GM12865 (cell line): Measurements from ENCODE around the gene GZMA.

ENCODE experiments used
- DNase-seq: peaks from one replicate; pipeline ENCODE4 v3.0.0; 2010; ENCODE audit warnings: low read depth
- H3K4me3 ChIP-seq: 2 replicates; pipeline ENCODE4 v1.5.1; 2011; ENCODE audit warnings: mild to moderate bottlenecking, low read depth, low read length, control low read depth
- TF ChIP-seq, protein P1 (sequence below): IDR thresholded peaks from 2 replicates; pipeline ENCODE4 v1.5.1; 2011; ENCODE audit warnings: low read length, control low read depth, low read depth, inconsistent platforms; ENCODE audit not compliant: insufficient read depth; ENCODE audit errors: missing control alignments

GZMA gene

DNA sequence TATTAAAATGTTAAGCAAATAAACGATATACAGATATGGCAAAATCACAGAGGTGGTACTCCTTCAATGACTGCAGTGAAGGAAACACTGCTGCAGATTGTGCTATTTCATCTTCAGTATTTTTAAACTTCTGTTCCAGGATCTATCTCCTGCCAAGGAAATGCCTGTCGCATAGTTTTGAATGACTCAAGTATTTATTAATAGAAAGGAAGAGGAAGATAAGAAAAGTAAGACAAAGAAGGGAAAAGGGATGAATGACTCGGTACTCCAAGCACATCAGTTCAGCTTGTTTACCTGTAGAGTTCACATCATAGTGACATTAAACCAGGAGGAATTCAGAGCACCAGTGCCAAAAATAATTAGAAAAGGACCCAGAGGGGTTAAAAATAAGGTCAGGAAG lies 52.4 kb downstream of the GZMA start:
- H3K4me3 ChIP-seq = no peak overlapping the region
- TF ChIP-seq, protein P1, sequence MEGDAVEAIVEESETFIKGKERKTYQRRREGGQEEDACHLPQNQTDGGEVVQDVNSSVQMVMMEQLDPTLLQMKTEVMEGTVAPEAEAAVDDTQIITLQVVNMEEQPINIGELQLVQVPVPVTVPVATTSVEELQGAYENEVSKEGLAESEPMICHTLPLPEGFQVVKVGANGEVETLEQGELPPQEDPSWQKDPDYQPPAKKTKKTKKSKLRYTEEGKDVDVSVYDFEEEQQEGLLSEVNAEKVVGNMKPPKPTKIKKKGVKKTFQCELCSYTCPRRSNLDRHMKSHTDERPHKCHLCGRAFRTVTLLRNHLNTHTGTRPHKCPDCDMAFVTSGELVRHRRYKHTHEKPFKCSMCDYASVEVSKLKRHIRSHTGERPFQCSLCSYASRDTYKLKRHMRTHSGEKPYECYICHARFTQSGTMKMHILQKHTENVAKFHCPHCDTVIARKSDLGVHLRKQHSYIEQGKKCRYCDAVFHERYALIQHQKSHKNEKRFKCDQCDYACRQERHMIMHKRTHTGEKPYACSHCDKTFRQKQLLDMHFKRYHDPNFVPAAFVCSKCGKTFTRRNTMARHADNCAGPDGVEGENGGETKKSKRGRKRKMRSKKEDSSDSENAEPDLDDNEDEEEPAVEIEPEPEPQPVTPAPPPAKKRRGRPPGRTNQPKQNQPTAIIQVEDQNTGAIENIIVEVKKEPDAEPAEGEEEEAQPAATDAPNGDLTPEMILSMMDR = no peak
- DNase-seq = no peak
